Natural killer cell treated with Interleukin-12 subunit alpha and Interleukin-12 subunit beta and Interleukin-15 and Interleukin-18, amount 100 ng/mL, for 72 hours (primary cell): ENCODE data around the gene NTS. TPM values are rescaled to one million over a fixed set of nuclear protein-coding genes. Genes with fewer than 3 reads are reported as not detected.

ENCODE experiments used
- ATAC-seq, 2 donors: fragments of 150-1000 bp; cut with Tn5 transposase in 1 of 2; sonication (Bioruptor Pico), chemical (Tn5 transposase) in 1 of 2; 2 replicates each; pipeline ENCODE4 v1.10.0; 2021
- DNase-seq: peaks from one replicate; pipeline ENCODE4 v3.0.0; 2022; ENCODE audit warnings: low spot score
- H3K27ac Mint-ChIP-seq, 2 donors: 1 replicate in 1 of 2; 2 replicates in 1 of 2; pipeline ENCODE4 v1.8.0; 2022; ENCODE audit warnings: mixed read lengths in 2 of 2, mild to moderate bottlenecking in 1 of 2, moderate library complexity in 1 of 2
- H3K27me3 Mint-ChIP-seq, 2 donors: 1 replicate in 1 of 2; 2 replicates in 1 of 2; pipeline ENCODE4 v1.8.0; 2022; ENCODE audit warnings: mixed read lengths in 2 of 2
- H3K36me3 Mint-ChIP-seq: one replicate; pipeline ENCODE4 v1.8.0; 2022; ENCODE audit warnings: mixed read lengths
- H3K4me1 Mint-ChIP-seq, 2 donors: 1 replicate in 1 of 2; 2 replicates in 1 of 2; pipeline ENCODE4 v1.8.0; 2022; ENCODE audit warnings: low read depth in 2 of 2, mixed read lengths in 2 of 2, mild to moderate bottlenecking in 1 of 2
- H3K4me3 Mint-ChIP-seq: one replicate; pipeline ENCODE4 v1.8.0; 2022; ENCODE audit warnings: mixed read lengths
- H3K9me3 Mint-ChIP-seq: 2 replicates; pipeline ENCODE4 v1.8.0; 2022; ENCODE audit warnings: mixed read lengths
- total RNA-seq, 2 donors: library from RNA; stranded (reverse); gene quantifications; one replicate each; pipeline ENCODE4 v1.2.3, GENCODE V29; 2022

Gene NTS, protein sequence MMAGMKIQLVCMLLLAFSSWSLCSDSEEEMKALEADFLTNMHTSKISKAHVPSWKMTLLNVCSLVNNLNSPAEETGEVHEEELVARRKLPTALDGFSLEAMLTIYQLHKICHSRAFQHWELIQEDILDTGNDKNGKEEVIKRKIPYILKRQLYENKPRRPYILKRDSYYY
- total RNA-seq: not detected

- H3K27ac Mint-ChIP-seq: no peak within 1 kb of the TSS
- H3K4me1 Mint-ChIP-seq: no peaks in the 10 kb centered on the region
- no peaks in the 10 kb centered on the region for H3K9me3 Mint-ChIP-seq
- DNase-seq (no peak), ATAC-seq (no peak)
- no peaks in the 10 kb centered on the region for H3K36me3 Mint-ChIP-seq
- H3K27me3 Mint-ChIP-seq: no peaks in the 10 kb centered on the region
- no peak within 1 kb of the TSS for H3K4me3 Mint-ChIP-seq
Measured at GRCh38 chr12:85874031-85874461, at the start of gene NTS. Gene NTS (plus strand): TSS chr12:85874295. CDS start chr12:85874404, 109 bp downstream.

- H3K9me3 Mint-ChIP-seq: peaks cover 10% of the 10 kb centered on the region
- DNase-seq: no peak
- H3K4me3 Mint-ChIP-seq: no peak overlapping the region
- no peaks in the 10 kb centered on the region for H3K36me3 Mint-ChIP-seq
- no peak overlapping the region for H3K27ac Mint-ChIP-seq
- ATAC-seq: no peak
- H3K27me3 Mint-ChIP-seq: peaks cover 0 to 8% of the 10 kb centered on the region in 2 donors
- H3K4me1 Mint-ChIP-seq: no peaks in the 10 kb centered on the region
Measured at GRCh38 chr12:85825746-85826145, 48.3 kb upstream of the NTS start.

- Mint-ChIP-seq H3K36me3 (no peaks in the 10 kb centered on the region), H3K27me3 (peaks cover 0 to 5% of the 10 kb centered on the region in 2 donors), H3K4me1 (no peaks in the 10 kb centered on the region), H3K9me3 (peaks cover 5% of the 10 kb centered on the region), H3K27ac (no peak overlapping the region), H3K4me3 (no peak overlapping the region)
- DNase-seq (no peak), ATAC-seq (no peak)
Measured at GRCh38 chr12:85828576-85828975, 45.5 kb upstream of the NTS start.

DNA sequence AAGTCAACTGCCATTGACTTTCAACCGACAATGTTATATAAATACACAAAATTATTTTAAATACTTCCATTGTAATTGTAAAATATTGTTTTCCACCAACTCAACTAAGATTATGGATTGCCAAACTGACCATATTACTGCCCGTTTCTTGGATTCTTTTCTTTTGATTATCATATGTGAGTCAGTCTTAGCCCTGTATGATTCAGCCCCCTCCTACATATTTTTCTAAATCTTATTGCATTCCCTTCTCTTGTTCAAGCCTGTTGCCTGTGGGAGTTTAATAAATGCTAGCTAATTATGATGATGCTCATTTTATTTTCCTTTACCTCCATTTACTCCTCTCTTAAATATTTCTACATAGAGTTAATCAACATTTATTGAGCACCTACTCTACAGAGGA lies 44.7 kb upstream of the NTS start:
- no peaks in the 10 kb centered on the region for H3K4me1 Mint-ChIP-seq
- H3K36me3 Mint-ChIP-seq: no peaks in the 10 kb centered on the region
- peaks cover 0 to 5% of the 10 kb centered on the region in 2 donors for H3K27me3 Mint-ChIP-seq
- peaks cover 5% of the 10 kb centered on the region for H3K9me3 Mint-ChIP-seq
- DNase-seq: no peak
- ATAC-seq: no peak
- no peak overlapping the region for H3K4me3 Mint-ChIP-seq
- H3K27ac Mint-ChIP-seq: no peak overlapping the region

GRCh38 chr12:85831327-85831990 lies 42.6 kb upstream of the NTS start:
- Mint-ChIP-seq H3K27ac (no peak overlapping the region), H3K27me3 (peaks cover 0 to 11% of the 10 kb centered on the region in 2 donors), H3K4me1 (no peaks in the 10 kb centered on the region), H3K4me3 (no peak overlapping the region), H3K36me3 (no peaks in the 10 kb centered on the region), H3K9me3 (peaks cover 5% of the 10 kb centered on the region)
- ATAC-seq: no peak
- no peak for DNase-seq

- Mint-ChIP-seq H3K9me3 (no peaks in the 10 kb centered on the region), H3K4me3 (no peak overlapping the region), H3K27me3 (peaks cover 0 to 6% of the 10 kb centered on the region in 2 donors), H3K36me3 (no peaks in the 10 kb centered on the region), H3K27ac (no peak overlapping the region), H3K4me1 (no peaks in the 10 kb centered on the region)
- no peak for ATAC-seq
- DNase-seq: no peak
Measured at GRCh38 chr12:85833579-85833978, 40.5 kb upstream of the NTS start.

DNA sequence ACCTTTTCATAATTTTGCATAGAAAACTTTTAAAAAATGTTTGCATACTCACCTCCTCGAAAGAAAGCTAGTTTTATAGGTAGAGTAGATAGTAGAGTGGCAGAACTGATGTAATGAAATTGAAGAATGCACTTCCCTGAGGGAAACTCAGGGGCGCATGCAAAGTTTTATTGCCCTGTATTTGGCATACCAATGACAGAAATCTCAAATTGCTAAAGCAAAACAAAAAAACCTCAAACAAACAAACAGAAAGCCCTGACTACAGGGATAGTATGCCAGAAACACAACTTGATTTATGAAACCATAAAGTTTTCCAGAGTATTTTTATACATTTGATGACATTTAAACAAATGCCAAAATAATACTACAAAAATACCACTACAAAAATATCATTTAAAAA lies 39.7 kb upstream of the NTS start:
- Mint-ChIP-seq H3K27ac (no peak overlapping the region), H3K27me3 (peaks cover 0 to 6% of the 10 kb centered on the region in 2 donors), H3K4me3 (no peak overlapping the region), H3K4me1 (no peaks in the 10 kb centered on the region), H3K36me3 (no peaks in the 10 kb centered on the region), H3K9me3 (no peaks in the 10 kb centered on the region)
- ATAC-seq (no peak), DNase-seq (no peak)

- no peak overlapping the region for H3K27ac Mint-ChIP-seq
- DNase-seq: no peak
- no peak for ATAC-seq
- no peaks in the 10 kb centered on the region for H3K4me1 Mint-ChIP-seq
- no peaks in the 10 kb centered on the region for H3K36me3 Mint-ChIP-seq
- no peaks in the 10 kb centered on the region for H3K9me3 Mint-ChIP-seq
- peaks cover 0 to 6% of the 10 kb centered on the region in 2 donors for H3K27me3 Mint-ChIP-seq
- no peak overlapping the region for H3K4me3 Mint-ChIP-seq
Measured at GRCh38 chr12:85835426-85836196, 38.5 kb upstream of the NTS start.

- no peaks in the 10 kb centered on the region for H3K4me1 Mint-ChIP-seq
- peaks cover 0 to 6% of the 10 kb centered on the region in 2 donors for H3K27me3 Mint-ChIP-seq
- no peaks in the 10 kb centered on the region for H3K9me3 Mint-ChIP-seq
- no peak within 1 kb of the TSS for H3K27ac Mint-ChIP-seq
- DNase-seq (no peak), ATAC-seq (no peak)
- H3K36me3 Mint-ChIP-seq: no peaks in the 10 kb centered on the region
- no peak within 1 kb of the TSS for H3K4me3 Mint-ChIP-seq
Measured at GRCh38 chr12:85836197-85837090, 37.7 kb upstream of the NTS start, which contains the start of gene RASSF9. Gene RASSF9 (minus strand): TSS chr12:85836409. CDS start chr12:85836201, 208 bp downstream.

DNA sequence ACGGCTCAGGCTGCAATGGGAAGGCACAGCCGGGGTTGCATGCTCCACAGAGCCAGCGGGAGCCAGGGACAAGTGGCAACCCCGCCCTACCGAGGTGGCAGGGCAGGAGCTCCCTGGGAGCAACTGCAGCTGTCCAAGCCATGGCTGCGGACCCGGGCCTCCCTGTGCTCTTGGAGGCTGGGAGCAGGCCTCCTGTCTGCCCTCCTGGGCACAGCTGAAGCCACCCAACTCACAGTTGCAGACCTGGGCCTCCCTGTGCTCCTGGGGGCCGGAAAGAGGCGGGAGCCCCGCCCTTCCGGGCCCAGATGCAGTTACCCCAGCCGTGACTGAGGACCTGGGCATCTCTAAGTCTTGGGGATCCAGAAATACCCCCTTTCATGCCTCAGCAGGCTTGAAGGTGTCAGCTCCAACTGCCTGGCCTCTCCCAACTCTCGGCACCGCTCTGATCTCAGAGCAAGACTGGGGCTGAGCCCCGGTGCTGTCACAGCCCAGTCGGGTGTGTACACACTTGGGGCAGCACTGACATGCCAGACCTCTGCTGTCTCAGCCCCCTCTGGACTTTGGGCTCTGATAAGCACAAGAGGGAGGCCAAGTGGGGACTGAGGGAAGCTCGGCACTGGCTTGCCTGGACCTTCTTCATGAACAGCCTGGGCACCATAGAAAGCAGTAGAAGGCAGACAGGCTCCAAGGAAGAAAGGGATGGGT lies 30.3 kb upstream of the NTS start:
- H3K4me3 Mint-ChIP-seq: no peak overlapping the region
- ATAC-seq (peak in 1 of 2 donors; percentile 45), DNase-seq (no peak)
- no peak overlapping the region for H3K27ac Mint-ChIP-seq
- no peaks in the 10 kb centered on the region for H3K36me3 Mint-ChIP-seq
- no peaks in the 10 kb centered on the region for H3K9me3 Mint-ChIP-seq
- no peaks in the 10 kb centered on the region for H3K4me1 Mint-ChIP-seq
- H3K27me3 Mint-ChIP-seq: no peaks in the 10 kb centered on the region

DNA sequence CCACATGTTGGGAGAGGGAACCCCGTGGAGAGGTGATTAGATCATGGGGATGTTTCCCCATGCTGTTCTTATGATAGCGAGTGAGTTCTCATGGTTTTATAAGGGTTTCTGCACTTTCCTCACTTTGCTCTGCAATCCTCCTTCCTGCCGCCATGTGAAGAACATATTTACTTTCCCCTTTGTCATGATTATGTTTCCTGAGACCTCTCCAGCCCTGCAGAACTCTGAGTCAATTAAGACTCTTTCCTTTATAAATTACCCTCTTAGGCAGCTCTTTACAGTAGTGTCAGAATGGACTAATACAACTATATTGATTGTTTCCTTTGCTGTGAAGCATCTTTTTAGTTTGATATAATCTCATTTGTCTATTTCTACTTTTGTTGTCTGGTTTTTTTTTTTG lies 24.8 kb upstream of the NTS start:
- H3K27ac Mint-ChIP-seq: no peak overlapping the region
- ATAC-seq (no peak), DNase-seq (no peak)
- H3K4me3 Mint-ChIP-seq: no peak overlapping the region
- no peaks in the 10 kb centered on the region for H3K27me3 Mint-ChIP-seq
- no peaks in the 10 kb centered on the region for H3K9me3 Mint-ChIP-seq
- H3K4me1 Mint-ChIP-seq: no peaks in the 10 kb centered on the region
- no peaks in the 10 kb centered on the region for H3K36me3 Mint-ChIP-seq

DNA sequence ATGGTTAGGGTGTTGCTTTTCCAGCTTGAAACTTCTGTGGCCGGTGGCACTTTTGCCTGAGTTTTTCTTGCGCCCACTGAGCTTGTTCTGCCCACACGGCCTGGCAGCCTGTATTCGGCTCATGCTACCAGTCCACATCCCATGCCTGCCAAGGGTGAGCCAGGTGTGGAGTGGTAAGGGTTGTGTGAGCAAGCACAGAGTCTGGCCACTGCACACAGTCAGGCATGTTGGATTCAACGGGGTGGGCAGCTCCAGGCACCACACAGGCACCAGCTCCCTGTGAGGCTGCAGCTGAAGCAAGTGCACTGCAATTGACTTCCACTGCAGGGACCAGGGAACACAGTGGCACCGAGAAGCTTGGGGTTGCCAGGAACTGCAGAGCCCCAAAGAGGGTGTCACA lies 18.8 kb upstream of the NTS start:
- ATAC-seq (peak in 1 of 2 donors; percentile 57), DNase-seq (no peak)
- Mint-ChIP-seq H3K9me3 (peaks cover 3% of the 10 kb centered on the region), H3K27ac (no peak overlapping the region), H3K4me1 (no peaks in the 10 kb centered on the region), H3K27me3 (peaks cover 0 to 4% of the 10 kb centered on the region in 2 donors), H3K36me3 (no peaks in the 10 kb centered on the region), H3K4me3 (no peak overlapping the region)

DNA sequence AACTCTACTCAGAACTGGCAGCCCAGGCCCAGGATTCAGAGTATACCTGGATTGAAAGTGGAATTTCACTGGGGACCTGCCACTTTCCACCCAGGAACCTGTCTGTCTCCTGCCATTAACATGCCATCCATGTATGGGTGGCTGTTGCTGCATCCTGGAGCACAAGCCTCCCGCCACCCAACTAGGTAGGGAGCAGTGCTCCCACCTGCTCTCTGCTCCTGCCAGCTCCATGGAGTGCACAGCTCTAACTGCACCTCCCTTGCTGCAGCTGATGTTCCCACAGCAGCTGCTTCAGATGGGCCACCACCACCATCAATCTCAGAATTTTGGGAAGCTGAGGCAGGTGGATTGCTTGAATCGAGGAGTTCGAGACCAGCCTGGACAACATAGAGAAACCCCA lies 17.1 kb upstream of the NTS start:
- no peak for DNase-seq
- Mint-ChIP-seq H3K4me3 (no peak overlapping the region), H3K4me1 (no peaks in the 10 kb centered on the region)

More for the DNA sequence above, 17.1 kb upstream of the NTS start:
- Mint-ChIP-seq H3K36me3 (no peaks in the 10 kb centered on the region), H3K27ac (no peak overlapping the region), H3K27me3 (peaks cover 0 to 4% of the 10 kb centered on the region in 2 donors), H3K9me3 (peaks cover 3% of the 10 kb centered on the region)
- peak in 1 of 2 donors; percentile 60 for ATAC-seq
